PFSK-1 (cell line): ENCODE measurements around the gene VPREB1.

Experiments
- POLR2AphosphoS5 ChIP-seq: IDR thresholded peaks from 2 replicates; pipeline ENCODE4 v1.6.1; 2012; ENCODE audit warnings: low read depth, mild to moderate bottlenecking, control low read depth, low read length, moderate library complexity
- SIN3A ChIP-seq: IDR thresholded peaks from 2 replicates; pipeline ENCODE4 v1.6.1; 2012; ENCODE audit warnings: mild to moderate bottlenecking, low read length, moderate library complexity, borderline replicate concordance; ENCODE audit not compliant: insufficient read depth
- TAF1 ChIP-seq: IDR thresholded peaks from 2 replicates; pipeline ENCODE4 v1.6.1; 2012; ENCODE audit warnings: low read length, control low read depth, borderline replicate concordance; ENCODE audit not compliant: insufficient read depth
- TF ChIP-seq, protein P1 (sequence below), 2 experiments: IDR thresholded peaks; 2 replicates each; pipeline versions ENCODE4 v1.6.1 to v1.8.0; 2011 to 2012; ENCODE audit warnings: low read depth in 2 of 2, low read length in 2 of 2, control low read depth in 1 of 2, inconsistent platforms in 1 of 2, mild to moderate bottlenecking in 1 of 2, moderate library complexity in 1 of 2; ENCODE audit not compliant: insufficient read depth in 1 of 2

GRCh38 chr22:22210889-22211833 lies 33.4 kb upstream of the VPREB1 start:
- TF ChIP-seq, protein P1, sequence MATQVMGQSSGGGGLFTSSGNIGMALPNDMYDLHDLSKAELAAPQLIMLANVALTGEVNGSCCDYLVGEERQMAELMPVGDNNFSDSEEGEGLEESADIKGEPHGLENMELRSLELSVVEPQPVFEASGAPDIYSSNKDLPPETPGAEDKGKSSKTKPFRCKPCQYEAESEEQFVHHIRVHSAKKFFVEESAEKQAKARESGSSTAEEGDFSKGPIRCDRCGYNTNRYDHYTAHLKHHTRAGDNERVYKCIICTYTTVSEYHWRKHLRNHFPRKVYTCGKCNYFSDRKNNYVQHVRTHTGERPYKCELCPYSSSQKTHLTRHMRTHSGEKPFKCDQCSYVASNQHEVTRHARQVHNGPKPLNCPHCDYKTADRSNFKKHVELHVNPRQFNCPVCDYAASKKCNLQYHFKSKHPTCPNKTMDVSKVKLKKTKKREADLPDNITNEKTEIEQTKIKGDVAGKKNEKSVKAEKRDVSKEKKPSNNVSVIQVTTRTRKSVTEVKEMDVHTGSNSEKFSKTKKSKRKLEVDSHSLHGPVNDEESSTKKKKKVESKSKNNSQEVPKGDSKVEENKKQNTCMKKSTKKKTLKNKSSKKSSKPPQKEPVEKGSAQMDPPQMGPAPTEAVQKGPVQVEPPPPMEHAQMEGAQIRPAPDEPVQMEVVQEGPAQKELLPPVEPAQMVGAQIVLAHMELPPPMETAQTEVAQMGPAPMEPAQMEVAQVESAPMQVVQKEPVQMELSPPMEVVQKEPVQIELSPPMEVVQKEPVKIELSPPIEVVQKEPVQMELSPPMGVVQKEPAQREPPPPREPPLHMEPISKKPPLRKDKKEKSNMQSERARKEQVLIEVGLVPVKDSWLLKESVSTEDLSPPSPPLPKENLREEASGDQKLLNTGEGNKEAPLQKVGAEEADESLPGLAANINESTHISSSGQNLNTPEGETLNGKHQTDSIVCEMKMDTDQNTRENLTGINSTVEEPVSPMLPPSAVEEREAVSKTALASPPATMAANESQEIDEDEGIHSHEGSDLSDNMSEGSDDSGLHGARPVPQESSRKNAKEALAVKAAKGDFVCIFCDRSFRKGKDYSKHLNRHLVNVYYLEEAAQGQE (IDR thresholded peaks at IDR 0.05; ENCODE audit: insufficient read depth in 1 of 2, low read depth in 2 of 2, low read length in 2 of 2), result no peak
- no peak for TF ChIP-seq TAF1
- TF ChIP-seq POLR2AphosphoS5, result no peak
- no peak for TF ChIP-seq SIN3A
